HepG2 (cell line): ENCODE data around the gene P2RX5. TPM values are rescaled to one million over a fixed set of nuclear protein-coding genes. Genes with fewer than 3 reads are reported as not detected.
A peak's percentile ranks its signal among the peaks of the same experiment; 100 is the strongest.

ENCODE experiments used
- CHD2 ChIP-seq: IDR thresholded peaks from 2 replicates; pipeline ENCODE4 v1.6.1; 2011; ENCODE audit warnings: low read depth, low read length, improper control_type of control experiment
- FOXP1 ChIP-seq, 2 experiments: fragments of 450-650 bp in 1 of 2; IDR thresholded peaks; 2 replicates each; pipeline ENCODE4 v1.6.1; 2017 to 2018; ENCODE audit warnings: antibody characterized with exemption in 1 of 2
- HDAC2 ChIP-seq: sonication (generic); formaldehyde crosslinking; IDR thresholded peaks from 2 replicates; pipeline ENCODE4 v1.4.0; 2020; ENCODE audit warnings: missing genetic modification reagents
- HNF4A ChIP-seq: sonication (generic); formaldehyde crosslinking; IDR thresholded peaks from 2 replicates; pipeline ENCODE4 v1.4.0; 2020; ENCODE audit warnings: missing genetic modification reagents
- HNF4G ChIP-seq, 2 experiments: sonication (generic) in 1 of 2; formaldehyde crosslinking in 1 of 2; IDR thresholded peaks; 2 replicates each; pipeline versions ENCODE4 v1.4.0 to v1.6.1; 2011 to 2020; ENCODE audit warnings: borderline replicate concordance in 2 of 2, low read depth in 2 of 2, mild to moderate bottlenecking in 2 of 2, low read length in 1 of 2, missing genetic modification reagents in 1 of 2, moderate library complexity in 1 of 2
- HNRNPK ChIP-seq: fragments of 200-400 bp; formaldehyde crosslinking; IDR thresholded peaks from 2 replicates; pipeline ENCODE4 v1.6.1; 2018; ENCODE audit warnings: low read length, low read depth, moderate library complexity, mild to moderate bottlenecking; ENCODE audit not compliant: poor library complexity, severe bottlenecking
- KMT2A ChIP-seq: sonication (generic); formaldehyde crosslinking; IDR thresholded peaks from 2 replicates; pipeline ENCODE4 v1.4.0; 2020; ENCODE audit warnings: missing genetic modification reagents
- RNF219 ChIP-seq: sonication (generic); formaldehyde crosslinking; IDR thresholded peaks from 2 replicates; pipeline ENCODE4 v1.5.0; 2020; ENCODE audit warnings: mild to moderate bottlenecking, missing genetic modification reagents
- ZBTB42 ChIP-seq: sonication (generic); formaldehyde crosslinking; IDR thresholded peaks from 2 replicates; pipeline ENCODE4 v1.5.0; 2020; ENCODE audit warnings: mild to moderate bottlenecking, missing genetic modification reagents
- ZBTB7A ChIP-seq: sonication (generic); formaldehyde crosslinking; IDR thresholded peaks from 2 replicates; pipeline ENCODE4 v1.8.0; 2022; ENCODE audit warnings: mild to moderate bottlenecking, missing genetic modification reagents
- ZHX1 ChIP-seq: sonication (generic); formaldehyde crosslinking; IDR thresholded peaks from 2 replicates; pipeline ENCODE4 v1.8.1; 2022; ENCODE audit warnings: low read depth, mild to moderate bottlenecking, missing genetic modification reagents
- ZNF138 ChIP-seq: sonication (generic); formaldehyde crosslinking; IDR thresholded peaks from 2 replicates; pipeline ENCODE4 v1.5.0; 2020; ENCODE audit warnings: mild to moderate bottlenecking, low read depth, missing genetic modification reagents
- ZNF251 ChIP-seq: sonication (generic); formaldehyde crosslinking; IDR thresholded peaks from 2 replicates; pipeline ENCODE4 v1.9.0; 2021; ENCODE audit warnings: mild to moderate bottlenecking, missing genetic modification reagents
- ZNF557 ChIP-seq: sonication (generic); formaldehyde crosslinking; IDR thresholded peaks from 2 replicates; pipeline ENCODE4 v1.4.0; 2020; ENCODE audit warnings: missing genetic modification reagents
- ZNF570 ChIP-seq: sonication (generic); formaldehyde crosslinking; IDR thresholded peaks from 2 replicates; pipeline ENCODE4 v1.4.0; 2020; ENCODE audit warnings: mild to moderate bottlenecking, missing genetic modification reagents, borderline replicate concordance
- ZNF720 ChIP-seq: sonication (generic); formaldehyde crosslinking; IDR thresholded peaks from 2 replicates; pipeline ENCODE4 v1.4.0; 2020; ENCODE audit warnings: missing genetic modification reagents
- ZNF766 ChIP-seq: sonication (generic); formaldehyde crosslinking; IDR thresholded peaks from 2 replicates; pipeline ENCODE4 v1.5.0; 2020; ENCODE audit warnings: missing genetic modification reagents, borderline replicate concordance
- ZSCAN31 ChIP-seq: sonication (generic); formaldehyde crosslinking; IDR thresholded peaks from 2 replicates; pipeline ENCODE4 v1.5.0; 2020; ENCODE audit warnings: low read depth, mild to moderate bottlenecking, missing genetic modification reagents
- polyA plus RNA-seq, 8 experiments: library from polyadenylated mRNA; depleted of rRNA in 3 of 8; stranded (reverse) in 7 of 8; unstranded in 1 of 8; fragments of >200 nt; fragmentation: Illumina TruSeq in 4 of 8; extraction: Trizol in 4 of 8; gene quantifications; 2 replicates each; pipeline versions ENCODE4 v1.2.1 to v1.2.3, GENCODE V29; 2011 to 2016; ENCODE audit warnings: low read depth in 4 of 8, missing spikeins in 1 of 8, mixed read lengths in 1 of 8; ENCODE audit not compliant: insufficient read depth in 1 of 8
- total RNA-seq, 5 experiments: library from RNA; depleted of rRNA; stranded (reverse); fragments of >200 nt; fragmentation: Illumina TruSeq; extraction: Trizol; gene quantifications; 2 replicates each; pipeline ENCODE4 v1.2.3, GENCODE V29; 2016; ENCODE audit warnings: low read depth in 1 of 5
- TF ChIP-seq, protein P1 (sequence below): sonication (generic); formaldehyde crosslinking; IDR thresholded peaks from 2 replicates; pipeline ENCODE4 v1.8.0; 2022; ENCODE audit warnings: mild to moderate bottlenecking, missing genetic modification reagents; ENCODE audit not compliant: insufficient replicate concordance
- TF ChIP-seq, protein P2 (sequence below): IDR thresholded peaks from 2 replicates; pipeline ENCODE4 v1.6.1; 2012; ENCODE audit warnings: low read depth, low read length, improper control_type of control experiment

The P2RX5 gene
- total and polyA plus RNA-seq, 2 of the 13 experiments (the other 11 are each of a cell fraction or from before 2014, with no cell fraction given) = 0.95 to 1.7 TPM

DNA sequence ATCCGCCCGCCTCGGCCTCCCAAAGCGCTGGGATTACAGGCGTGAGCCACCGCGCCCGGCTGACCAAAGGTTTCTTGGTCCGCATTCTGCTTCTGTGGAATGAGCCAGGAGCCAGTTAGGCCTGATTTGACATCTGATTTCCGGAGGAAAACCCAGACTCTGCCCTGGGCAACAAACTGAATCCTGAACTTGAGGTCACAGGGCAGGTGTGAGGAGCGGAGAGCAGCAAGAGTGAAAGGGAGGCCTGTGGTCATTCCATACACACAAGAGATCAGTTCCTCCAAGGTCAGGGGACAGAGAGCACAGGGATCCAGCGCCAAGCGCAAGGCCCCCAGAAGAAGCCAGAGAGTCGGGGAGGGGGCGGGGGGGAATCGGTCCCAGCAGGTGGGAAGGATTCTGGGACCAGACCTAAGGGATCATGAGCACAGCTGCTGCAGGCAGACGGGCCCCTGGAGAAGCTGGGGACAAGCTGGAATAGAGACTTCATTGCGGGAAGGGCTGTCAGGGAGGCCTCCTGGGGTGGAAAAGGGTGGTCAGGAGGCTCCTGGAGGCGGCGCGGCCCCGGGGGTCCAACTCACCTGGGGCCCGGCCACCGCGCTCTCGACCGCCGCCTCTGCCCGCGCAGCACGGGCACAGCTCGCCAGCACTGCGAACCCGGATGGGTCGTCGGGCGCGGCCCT is 60.3 kb downstream of the P2RX5 start (continued):
- no peak for TF ChIP-seq ZNF720 (CRISPR knock-in tag)
- no peak for TF ChIP-seq CHD2
- TF ChIP-seq ZNF557 (CRISPR knock-in tag) = no peak
- TF ChIP-seq ZBTB7A (CRISPR knock-in tag) = no peak
- peak; percentile 5; the same call in 1 of the 2 replicates for TF ChIP-seq HDAC2 (CRISPR knock-in tag)
- no peak for TF ChIP-seq ZNF251 (CRISPR knock-in tag)
- TF ChIP-seq, protein P1, sequence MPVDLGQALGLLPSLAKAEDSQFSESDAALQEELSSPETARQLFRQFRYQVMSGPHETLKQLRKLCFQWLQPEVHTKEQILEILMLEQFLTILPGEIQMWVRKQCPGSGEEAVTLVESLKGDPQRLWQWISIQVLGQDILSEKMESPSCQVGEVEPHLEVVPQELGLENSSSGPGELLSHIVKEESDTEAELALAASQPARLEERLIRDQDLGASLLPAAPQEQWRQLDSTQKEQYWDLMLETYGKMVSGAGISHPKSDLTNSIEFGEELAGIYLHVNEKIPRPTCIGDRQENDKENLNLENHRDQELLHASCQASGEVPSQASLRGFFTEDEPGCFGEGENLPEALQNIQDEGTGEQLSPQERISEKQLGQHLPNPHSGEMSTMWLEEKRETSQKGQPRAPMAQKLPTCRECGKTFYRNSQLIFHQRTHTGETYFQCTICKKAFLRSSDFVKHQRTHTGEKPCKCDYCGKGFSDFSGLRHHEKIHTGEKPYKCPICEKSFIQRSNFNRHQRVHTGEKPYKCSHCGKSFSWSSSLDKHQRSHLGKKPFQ (CRISPR knock-in tag) = peak; percentile 86
- TF ChIP-seq ZBTB42 (CRISPR knock-in tag) = peak; percentile 27; the same call in 1 of the 2 replicates
- no peak for TF ChIP-seq FOXP1 (IDR thresholded peaks at IDR 0.05)
- no peak for TF ChIP-seq FOXP1 (CRISPR knock-in tag; IDR thresholded peaks at IDR 0.05)
- TF ChIP-seq ZNF766 = no peak
- TF ChIP-seq HNF4A (CRISPR knock-in tag) = peak; percentile 80
- no peak for TF ChIP-seq ZHX1
- TF ChIP-seq ZNF138 (CRISPR knock-in tag) = no peak
- TF ChIP-seq, protein P2, sequence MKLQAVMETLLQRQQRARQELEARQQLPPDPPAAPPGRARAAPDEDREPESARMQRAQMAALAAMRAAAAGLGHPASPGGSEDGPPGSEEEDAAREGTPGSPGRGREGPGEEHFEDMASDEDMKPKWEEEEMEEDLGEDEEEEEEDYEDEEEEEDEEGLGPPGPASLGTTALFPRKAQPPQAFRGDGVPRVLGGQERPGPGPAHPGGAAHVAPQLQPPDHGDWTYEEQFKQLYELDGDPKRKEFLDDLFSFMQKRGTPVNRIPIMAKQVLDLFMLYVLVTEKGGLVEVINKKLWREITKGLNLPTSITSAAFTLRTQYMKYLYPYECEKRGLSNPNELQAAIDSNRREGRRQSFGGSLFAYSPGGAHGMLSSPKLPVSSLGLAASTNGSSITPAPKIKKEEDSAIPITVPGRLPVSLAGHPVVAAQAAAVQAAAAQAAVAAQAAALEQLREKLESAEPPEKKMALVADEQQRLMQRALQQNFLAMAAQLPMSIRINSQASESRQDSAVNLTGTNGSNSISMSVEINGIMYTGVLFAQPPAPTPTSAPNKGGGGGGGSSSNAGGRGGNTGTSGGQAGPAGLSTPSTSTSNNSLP = 0 out of 2 replicates have a peak, but pooled peaks have one; percentile 27
- no peak for TF ChIP-seq KMT2A (CRISPR knock-in tag)
- TF ChIP-seq HNRNPK = peak; percentile 44
- TF ChIP-seq RNF219 (CRISPR knock-in tag) = no peak
- TF ChIP-seq ZSCAN31 (CRISPR knock-in tag) = no peak
- TF ChIP-seq ZNF570 = 0 out of 2 replicates have a peak, but pooled peaks have one; percentile 35
- TF ChIP-seq HNF4G (IDR thresholded peaks at IDR 0.05; ENCODE audit: borderline replicate concordance, low read depth, low read length) = peak; percentile 79; the same call in 1 of the 2 replicates
- peak; percentile 53; the same call in 1 of the 2 replicates for TF ChIP-seq HNF4G (CRISPR knock-in tag; IDR thresholded peaks at IDR 0.05; ENCODE audit: borderline replicate concordance, low read depth)
